Gastrocnemius medialis (tissue), 4 donors: ENCODE results near the gene SCD5. TPM values are rescaled to one million over a fixed set of nuclear protein-coding genes. Genes with fewer than 3 reads are reported as not detected.

Experiments used
- ATAC-seq, 2 donors: fragments of 150-250 bp; one replicate each; pipeline ENCODE4 v1.9.1; 2016
- DNase-seq, 2 donors: peaks; one replicate each; pipeline ENCODE4 v3.0.0-alpha.2; 2019
- H3K27ac ChIP-seq, 4 donors: fragments of 200-600 bp; sonication (generic); 1 replicate in 1 of 4; 2 replicates in 3 of 4; pipeline ENCODE4 v1.5.1; 2016 to 2018; ENCODE audit warnings: mild to moderate bottlenecking in 2 of 4, moderate library complexity in 1 of 4
- H3K27me3 ChIP-seq, 3 donors: fragments of 200-600 bp; sonication (generic) in 2 of 3; 1 replicate in 1 of 3; 2 replicates in 2 of 3; pipeline versions ENCODE4 v1.5.1 to v1.6.0; 2016 to 2019; ENCODE audit warnings: mild to moderate bottlenecking in 1 of 3, moderate library complexity in 1 of 3
- H3K36me3 ChIP-seq, 2 donors: fragments of 200-600 bp; sonication (generic) in 1 of 2; one replicate each; pipeline ENCODE4 v1.5.1; 2017 to 2018
- H3K4me1 ChIP-seq, 2 donors: fragments of 200-600 bp; sonication (generic) in 1 of 2; one replicate each; pipeline ENCODE4 v1.5.1; 2016 to 2017; ENCODE audit warnings: mild to moderate bottlenecking in 2 of 2
- H3K4me3 ChIP-seq, 4 donors: fragments of 200-600 bp; sonication (generic) in 3 of 4; 1 replicate in 1 of 4; 2 replicates in 3 of 4; pipeline ENCODE4 v1.5.1; 2016 to 2019; ENCODE audit warnings: mild to moderate bottlenecking in 2 of 4
- H3K9me3 ChIP-seq, 3 donors: fragments of 200-600 bp; sonication (generic) in 2 of 3; 1 replicate in 1 of 3; 2 replicates in 2 of 3; pipeline ENCODE4 v1.5.1; 2016 to 2019
- POLR2A ChIP-seq, 2 donors: fragments of 450-650 bp; IDR thresholded peaks; one replicate each; pipeline ENCODE4 v1.6.1; 2017; ENCODE audit warnings: antibody characterized with exemption in 2 of 2, mild to moderate bottlenecking in 2 of 2, moderate library complexity in 2 of 2
- in situ Hi-C, 4 donors: fragments of 200-750 bp; cut with MboI; loops; one replicate each; pipeline versions ENCODE4 v1.15.0 to v1.8.0; 2017; ENCODE audit warnings: low sequenced_read_pairs in 4 of 4
- intact Hi-C: fragments of 100-400 bp; cut with DNase I; formaldehyde crosslinking; loops from one replicate; pipeline ENCODE4 v1.15.1; 2023; ENCODE audit warnings: low total_unique reads
- total RNA-seq, 4 donors: library from RNA; depleted of rRNA; stranded (reverse); fragments of >200 nt; gene quantifications; one replicate each; pipeline versions ENCODE4 v1.1.0 to v1.2.3, GENCODE V29; 2016
- TF ChIP-seq, protein P1 (sequence below), 5 experiments: fragments of 450-650 bp in 3 of 5; fragments of 200-600 bp in 2 of 5; sonication (generic) in 2 of 5; IDR thresholded peaks in 4 of 5; conservative IDR thresholded peaks in 1 of 5; 1 replicate in 4 of 5; 2 replicates in 1 of 5; pipeline ENCODE4 v1.5.1; 2016 to 2019; ENCODE audit warnings: antibody characterized with exemption in 5 of 5, mild to moderate bottlenecking in 3 of 5, moderate library complexity in 3 of 5

The SCD5 gene
- total RNA-seq, 4 donors from 2014 or later, result 0.68 to 2.4 (median 1.4) TPM

DNA sequence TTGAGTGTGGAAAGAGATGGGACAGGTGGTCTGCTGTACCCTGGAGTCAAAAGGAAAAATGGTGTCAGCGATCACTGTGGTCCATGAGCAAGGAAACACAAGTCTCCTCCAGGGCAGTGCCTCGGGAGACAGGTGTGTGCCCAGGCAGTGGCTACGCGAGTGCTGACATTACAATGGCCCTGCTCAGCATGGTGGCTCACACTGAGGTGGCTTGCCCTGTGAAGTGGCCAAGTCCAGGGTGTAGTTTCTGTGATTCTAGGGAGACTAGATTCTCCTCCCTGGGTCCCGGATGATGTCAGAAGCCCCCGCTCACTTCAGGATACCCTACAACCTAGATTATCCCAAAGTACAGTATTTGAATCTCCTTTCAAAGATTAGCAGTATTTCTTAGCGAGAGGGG is 192.0 kb downstream of the SCD5 start:
- TF ChIP-seq, protein P1, sequence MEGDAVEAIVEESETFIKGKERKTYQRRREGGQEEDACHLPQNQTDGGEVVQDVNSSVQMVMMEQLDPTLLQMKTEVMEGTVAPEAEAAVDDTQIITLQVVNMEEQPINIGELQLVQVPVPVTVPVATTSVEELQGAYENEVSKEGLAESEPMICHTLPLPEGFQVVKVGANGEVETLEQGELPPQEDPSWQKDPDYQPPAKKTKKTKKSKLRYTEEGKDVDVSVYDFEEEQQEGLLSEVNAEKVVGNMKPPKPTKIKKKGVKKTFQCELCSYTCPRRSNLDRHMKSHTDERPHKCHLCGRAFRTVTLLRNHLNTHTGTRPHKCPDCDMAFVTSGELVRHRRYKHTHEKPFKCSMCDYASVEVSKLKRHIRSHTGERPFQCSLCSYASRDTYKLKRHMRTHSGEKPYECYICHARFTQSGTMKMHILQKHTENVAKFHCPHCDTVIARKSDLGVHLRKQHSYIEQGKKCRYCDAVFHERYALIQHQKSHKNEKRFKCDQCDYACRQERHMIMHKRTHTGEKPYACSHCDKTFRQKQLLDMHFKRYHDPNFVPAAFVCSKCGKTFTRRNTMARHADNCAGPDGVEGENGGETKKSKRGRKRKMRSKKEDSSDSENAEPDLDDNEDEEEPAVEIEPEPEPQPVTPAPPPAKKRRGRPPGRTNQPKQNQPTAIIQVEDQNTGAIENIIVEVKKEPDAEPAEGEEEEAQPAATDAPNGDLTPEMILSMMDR (IDR thresholded peaks at IDR 0.05 in 4 of 5, conservative IDR thresholded peaks at IDR 0.05 in 1 of 5), result no peak
- TF ChIP-seq POLR2A (IDR thresholded peaks at IDR 0.05), result no peak
- in situ Hi-C loops (no loop called here), intact Hi-C loops (no loop called here)
- no peaks in the 10 kb centered on the region for H3K9me3 ChIP-seq
- H3K27me3 ChIP-seq, result no peaks in the 10 kb centered on the region
- H3K4me3 ChIP-seq, result no peak overlapping the region
- H3K36me3 ChIP-seq, result no peaks in the 10 kb centered on the region
- no peak overlapping the region for H3K27ac ChIP-seq
- no peak for ATAC-seq
- H3K4me1 ChIP-seq, result no peaks in the 10 kb centered on the region
- no peak for DNase-seq

DNA sequence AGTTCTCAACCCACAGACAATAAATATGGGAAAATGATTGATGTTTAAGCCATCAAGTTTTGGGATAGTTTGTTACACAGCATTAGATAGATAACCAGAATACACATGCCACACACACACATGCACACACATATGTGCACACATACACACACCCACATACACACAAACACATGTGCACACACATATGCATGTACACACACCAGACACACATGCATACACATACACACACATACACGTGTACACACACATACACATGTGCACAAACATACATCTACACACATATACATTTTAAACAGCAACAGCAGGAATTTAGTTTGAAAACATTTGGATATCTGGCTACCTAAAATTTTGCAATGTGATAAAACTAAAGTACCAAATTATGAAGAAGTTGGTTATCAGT is 194.1 kb downstream of the SCD5 start:
- no peak for ATAC-seq
- in situ Hi-C loops (no loop called here), intact Hi-C loops (no loop called here)
- no peaks in the 10 kb centered on the region for H3K9me3 ChIP-seq
- no peaks in the 10 kb centered on the region for H3K4me1 ChIP-seq
- H3K4me3 ChIP-seq, result no peak overlapping the region
- no peak for TF ChIP-seq POLR2A (IDR thresholded peaks at IDR 0.05)
- TF ChIP-seq, protein P1 (IDR thresholded peaks at IDR 0.05 in 4 of 5, conservative IDR thresholded peaks at IDR 0.05 in 1 of 5), result no peak
- no peaks in the 10 kb centered on the region for H3K36me3 ChIP-seq
- H3K27ac ChIP-seq, result no peak overlapping the region
- H3K27me3 ChIP-seq, result no peaks in the 10 kb centered on the region
- no peak for DNase-seq

DNA sequence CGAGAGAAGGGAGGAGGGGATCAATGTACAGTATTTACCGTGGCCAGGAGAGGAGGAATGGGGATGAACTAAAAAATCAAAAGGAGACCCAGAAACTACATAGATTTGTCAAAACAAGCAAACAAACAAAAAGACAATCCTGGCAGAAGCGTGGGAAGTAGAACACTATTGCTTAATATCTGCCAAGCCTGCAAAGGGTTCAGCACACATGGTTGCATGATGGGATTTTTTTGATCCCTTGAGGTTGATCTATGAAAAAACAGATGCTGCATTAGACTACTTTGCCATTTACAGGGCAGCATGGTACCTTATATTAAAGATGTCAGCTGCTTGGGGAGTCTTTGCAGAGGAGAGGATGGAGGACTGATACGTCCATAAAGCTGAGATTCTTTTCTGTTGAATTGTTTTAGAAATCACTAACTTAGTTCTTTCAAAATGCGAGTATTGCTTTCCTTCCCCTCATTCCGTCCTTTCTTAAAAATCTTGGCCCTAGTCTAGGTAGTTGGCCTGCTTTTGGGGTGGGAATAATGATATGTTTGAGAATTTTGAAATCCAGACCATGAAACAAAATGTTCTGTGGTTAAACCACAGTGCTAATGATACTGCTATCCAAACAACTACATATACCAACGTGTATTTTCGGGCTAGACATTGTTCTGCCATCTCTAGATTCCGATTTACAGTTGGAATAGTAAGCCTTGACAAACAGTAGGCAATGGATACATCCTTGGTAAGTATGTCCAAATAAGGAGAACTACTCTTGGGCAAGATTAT is 197.2 kb downstream of the SCD5 start:
- ATAC-seq (peak in 1 of 2 donors; percentile 75), DNase-seq (no peak)
- peak overlapping the region in 2 of 4 donors; percentile 49 to 50 for H3K27ac ChIP-seq
- no peak overlapping the region for H3K4me3 ChIP-seq
- H3K4me1 ChIP-seq, result no peaks in the 10 kb centered on the region
- no peaks in the 10 kb centered on the region for H3K36me3 ChIP-seq
- H3K9me3 ChIP-seq, result no peaks in the 10 kb centered on the region
- intact Hi-C loops (no loop called here), in situ Hi-C loops (no loop called here)
- no peaks in the 10 kb centered on the region for H3K27me3 ChIP-seq
- TF ChIP-seq, protein P1 (IDR thresholded peaks at IDR 0.05 in 4 of 5, conservative IDR thresholded peaks at IDR 0.05 in 1 of 5), result no peak
- TF ChIP-seq POLR2A (IDR thresholded peaks at IDR 0.05), result no peak

DNA sequence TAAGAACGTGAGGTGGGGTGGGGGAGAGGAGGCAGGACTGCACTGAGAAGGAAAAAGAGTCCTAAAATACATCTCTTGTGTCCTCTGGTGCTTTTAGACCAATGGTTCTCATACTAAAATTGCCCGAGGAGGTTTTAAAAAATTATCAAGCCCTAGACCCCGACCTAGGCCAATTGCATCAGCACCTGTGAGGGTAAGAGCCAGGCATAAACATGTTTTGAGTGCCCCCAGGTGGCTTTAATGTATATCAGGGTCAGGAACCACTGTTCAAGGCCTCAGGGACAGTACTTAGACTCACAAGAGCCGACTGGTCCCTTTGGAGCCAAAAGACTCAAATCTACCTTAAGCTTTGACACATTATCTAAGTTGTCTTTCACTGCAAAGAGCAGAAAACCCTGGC is 199.3 kb downstream of the SCD5 start:
- Histone ChIP-seq H3K9me3 (no peaks in the 10 kb centered on the region), H3K4me1 (no peaks in the 10 kb centered on the region), H3K27me3 (no peaks in the 10 kb centered on the region), H3K4me3 (no peak overlapping the region), H3K36me3 (no peaks in the 10 kb centered on the region), H3K27ac (no peak overlapping the region)
- no peak for DNase-seq
- in situ Hi-C loops (no loop called here), intact Hi-C loops (no loop called here)
- ATAC-seq, result no peak
- TF ChIP-seq, protein P1 (IDR thresholded peaks at IDR 0.05 in 4 of 5, conservative IDR thresholded peaks at IDR 0.05 in 1 of 5), result no peak
- no peak for TF ChIP-seq POLR2A (IDR thresholded peaks at IDR 0.05)
